ENCODE data around the gene ABRACL.
"Not testable (repeated sequence)": the region's sequence is repeated elsewhere in the genome, so short reads cannot be mapped to it uniquely, and the experiment has no call there.

Gene ABRACL, protein sequence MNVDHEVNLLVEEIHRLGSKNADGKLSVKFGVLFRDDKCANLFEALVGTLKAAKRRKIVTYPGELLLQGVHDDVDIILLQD

DNA sequence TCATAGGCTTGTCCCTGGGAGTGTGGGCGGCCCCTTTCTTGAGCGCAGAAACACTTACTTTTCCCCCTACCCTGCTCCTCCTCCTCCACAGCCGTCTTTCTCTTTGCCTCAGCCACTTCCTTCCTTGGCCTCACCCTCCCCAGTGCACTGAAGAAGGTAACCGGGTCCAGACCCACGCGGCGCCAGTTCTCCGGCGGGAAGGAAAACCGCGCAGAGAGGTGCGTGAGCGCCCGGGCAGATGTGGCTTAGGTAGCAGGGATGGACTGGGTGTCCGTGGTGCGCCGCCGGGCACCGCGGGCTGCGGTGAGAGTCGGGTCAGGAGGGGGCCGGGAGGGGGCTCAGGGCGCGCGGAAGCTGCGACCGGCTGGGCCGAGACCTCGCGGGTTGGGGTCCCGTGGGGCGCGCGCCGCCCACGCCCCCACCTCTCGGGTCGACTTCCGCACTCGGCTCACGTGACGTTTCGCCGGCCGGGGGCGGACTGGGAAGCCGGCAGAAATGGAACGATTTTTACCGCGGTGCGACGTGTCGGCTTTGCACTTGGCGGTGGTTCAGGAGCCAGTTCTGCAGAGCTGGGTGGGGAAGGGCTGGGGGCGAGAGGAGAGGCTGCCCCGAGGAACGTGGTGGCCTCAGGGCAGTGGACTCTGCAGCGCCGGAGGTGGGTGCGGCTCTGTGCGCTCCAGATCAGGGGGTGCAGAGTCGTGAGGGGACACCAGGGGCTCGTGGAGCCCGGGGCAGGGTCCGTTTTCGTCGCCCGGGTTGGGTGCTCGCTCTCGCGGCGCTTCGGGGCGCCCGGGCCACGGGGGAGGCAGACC is at the start of gene ABRACL:
Gene ABRACL, plus strand, starts transcription at position 88 of the 812 bp plus-strand sequence. CDS start 5,416 bp downstream, outside the sequence.
- DNase-seq = peak; percentile 71

DNA sequence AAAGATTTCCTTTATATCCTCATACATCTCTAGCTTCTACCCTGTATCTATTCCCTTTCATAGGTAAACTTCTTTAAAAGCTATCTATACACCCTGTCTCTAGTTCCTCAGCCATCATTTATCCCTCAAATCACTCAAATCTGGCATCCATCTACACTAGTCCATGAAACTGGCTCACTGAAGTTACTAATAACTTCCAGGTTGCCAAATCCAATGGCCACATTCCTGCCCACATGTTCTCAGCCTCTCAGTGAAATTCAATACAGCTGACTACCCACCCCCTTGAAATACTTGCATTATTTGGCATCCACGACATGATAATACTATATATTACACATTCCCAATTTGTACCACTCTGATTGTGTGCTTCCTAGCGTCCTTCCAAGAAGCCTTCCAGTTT is 49.2 kb upstream of the ABRACL start:
- no peak for DNase-seq

DNA sequence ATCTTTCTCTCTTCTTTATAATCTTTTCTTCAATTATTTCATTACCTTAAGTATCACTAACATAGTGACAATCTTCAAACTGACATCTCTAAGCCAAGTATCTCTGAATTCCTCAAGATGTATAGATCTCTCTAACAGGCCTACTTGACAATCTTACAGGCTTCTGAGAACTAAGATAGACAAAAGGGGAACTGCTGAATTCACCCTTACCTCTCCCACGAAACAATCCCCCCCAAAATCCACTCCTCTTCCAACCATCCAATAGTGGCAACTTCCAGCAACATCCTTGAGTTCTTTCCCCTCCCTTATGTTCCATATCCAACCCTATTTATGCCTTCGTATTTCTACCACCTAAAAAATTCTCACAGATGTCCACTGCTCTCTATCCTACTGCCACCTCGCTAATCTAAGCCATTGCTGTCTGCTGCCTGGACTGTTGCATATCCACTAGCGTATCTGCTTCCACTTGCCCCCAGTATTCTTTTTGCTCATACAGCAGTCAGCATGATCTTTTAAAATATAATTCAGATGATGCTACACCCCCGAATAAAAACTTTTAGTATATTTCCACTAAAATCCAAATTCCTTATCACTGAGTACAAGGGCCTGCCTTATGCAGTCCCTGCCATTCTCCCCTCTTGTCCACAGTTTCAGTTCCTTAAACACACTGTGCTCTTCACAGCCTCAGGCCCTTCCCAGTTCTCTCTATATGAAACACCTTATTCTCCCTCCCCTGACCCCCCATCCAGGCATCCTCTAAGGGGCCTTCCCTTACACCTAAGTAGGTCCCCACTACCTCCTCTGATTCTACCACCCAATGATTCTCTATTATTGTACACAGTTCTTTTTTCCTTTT is 48.5 kb upstream of the ABRACL start:
- DNase-seq = no peak

DNA sequence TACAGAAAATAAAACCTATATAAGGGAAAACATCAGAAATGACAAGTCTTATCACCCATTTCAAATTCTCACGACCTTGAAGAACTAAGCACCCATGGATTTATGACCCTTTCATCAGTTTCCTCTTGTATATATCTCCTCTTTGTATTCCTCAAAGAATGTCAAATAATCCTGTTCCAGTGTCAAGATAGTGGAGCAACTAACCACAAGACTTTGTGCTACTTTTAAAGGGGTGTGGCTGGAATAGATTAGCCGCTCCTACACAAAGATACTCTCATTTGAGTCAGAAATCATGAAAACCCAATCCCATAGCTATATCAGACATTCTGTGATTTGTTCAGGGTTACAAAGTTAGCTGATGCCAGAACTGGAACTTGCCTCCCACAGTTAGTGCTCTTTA is 47.1 kb upstream of the ABRACL start:
- no peak for DNase-seq

DNA sequence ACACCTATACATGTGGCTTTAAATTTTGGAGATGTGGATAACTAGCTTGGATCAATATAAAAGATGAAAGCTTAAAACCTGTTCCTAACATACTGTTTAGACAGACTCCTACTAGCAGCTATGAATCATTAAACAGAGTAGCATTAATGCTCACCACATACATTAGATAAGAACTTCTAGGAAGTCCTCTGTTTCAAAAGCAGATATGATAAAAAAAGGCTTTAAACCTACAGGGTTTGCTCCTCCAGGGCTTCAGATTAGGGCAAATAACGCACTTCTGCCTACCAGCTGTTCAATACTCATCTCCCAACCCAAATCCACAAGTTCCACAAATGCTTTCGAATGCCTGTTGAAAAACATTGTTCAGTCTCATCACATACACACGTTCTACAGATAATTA is 42.0 kb upstream of the ABRACL start:
- DNase-seq = no peak

DNA sequence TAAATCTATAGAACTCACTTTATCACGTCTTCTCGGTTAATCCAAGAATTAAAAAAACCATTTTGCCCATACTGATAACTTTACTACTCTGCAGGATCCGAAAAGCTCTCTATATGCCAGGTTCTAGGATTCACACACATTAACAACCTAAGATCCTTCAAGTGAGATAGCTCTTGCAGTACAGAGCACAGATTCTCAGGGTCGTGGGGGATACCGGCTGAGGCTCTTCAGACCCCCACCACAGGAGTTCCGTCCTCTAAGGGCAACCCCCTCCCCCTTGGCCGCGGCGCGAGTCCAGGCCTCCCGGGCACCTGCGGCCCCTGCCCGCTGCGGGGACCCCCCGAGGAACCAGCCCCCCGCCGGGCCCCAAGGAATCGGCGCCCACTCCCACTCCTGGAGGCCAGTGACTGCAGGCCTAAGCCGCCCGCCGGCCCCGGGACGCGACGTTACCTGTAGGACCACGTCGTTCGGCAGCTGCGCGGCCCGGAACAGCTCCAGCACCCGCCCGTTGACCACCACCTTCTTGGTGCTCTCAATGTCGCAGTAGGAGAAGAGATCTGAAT is 41.4 kb upstream of the ABRACL start:
- no peak for DNase-seq

DNA sequence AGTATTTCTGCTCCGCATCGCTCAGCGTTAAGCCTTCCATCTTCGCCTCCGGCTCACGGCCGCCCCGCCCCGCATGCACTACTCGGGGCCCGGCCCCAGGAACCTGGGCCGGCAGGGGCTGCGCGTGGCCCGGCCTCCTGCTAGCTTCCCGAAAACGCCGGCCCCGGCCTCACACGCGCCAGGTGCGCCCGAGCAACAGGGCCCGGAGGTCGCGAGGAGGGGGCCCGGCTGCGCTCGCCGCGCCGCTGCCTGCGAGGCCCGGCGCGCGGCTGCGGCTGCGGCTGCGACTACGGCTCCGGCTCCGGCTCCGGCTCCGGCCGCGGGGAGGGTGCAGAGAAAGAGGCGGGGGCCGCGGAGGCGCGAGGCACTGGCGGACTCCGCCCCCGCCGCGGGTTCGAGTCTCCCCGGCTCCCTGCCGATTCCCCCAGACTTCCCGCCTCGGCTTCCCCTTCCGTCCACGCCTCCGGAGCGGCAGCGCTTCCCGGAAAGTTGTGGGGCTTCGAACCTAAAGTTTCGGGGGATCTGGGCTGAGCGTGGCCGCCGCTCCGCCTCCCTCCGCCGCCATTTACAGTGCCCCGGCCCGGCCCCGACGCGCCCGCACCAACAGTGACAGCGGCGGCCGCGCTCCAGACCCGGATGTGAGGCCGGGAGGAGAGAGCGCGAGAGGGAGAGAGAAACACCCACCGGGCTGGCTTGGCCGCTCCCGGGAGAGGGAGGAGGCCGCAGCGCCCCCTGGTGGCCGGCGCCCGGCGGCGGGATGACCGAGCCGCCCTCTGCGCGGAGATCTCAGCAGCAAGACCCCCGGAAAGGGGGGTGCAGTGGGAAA is 40.7 kb upstream of the ABRACL start, which contains the start of gene REPS1:
Gene REPS1, minus strand, starts transcription at position 611 of the 826 bp plus-strand sequence. Its CDS starts 571 bp downstream, at position 40.
- DNase-seq = peak; percentile 96

DNA sequence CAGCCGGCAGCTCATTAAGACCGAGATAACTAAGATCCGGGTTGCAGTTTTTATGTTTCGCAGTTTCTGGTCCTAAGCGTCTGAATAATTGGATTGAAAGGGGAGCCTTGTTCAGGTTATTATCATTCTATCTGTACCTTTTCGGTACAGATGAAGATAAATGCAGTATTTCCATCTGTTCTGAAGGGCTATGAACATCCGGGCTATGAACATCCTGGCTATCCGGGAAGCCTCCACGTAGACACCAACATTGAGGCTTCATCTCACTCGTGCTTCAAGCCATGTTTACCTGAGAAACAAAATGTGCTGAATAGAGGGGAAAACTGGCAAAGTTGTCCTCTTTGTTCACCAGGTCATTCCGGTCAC is 40.1 kb upstream of the ABRACL start:
- DNase-seq = no peak

DNA sequence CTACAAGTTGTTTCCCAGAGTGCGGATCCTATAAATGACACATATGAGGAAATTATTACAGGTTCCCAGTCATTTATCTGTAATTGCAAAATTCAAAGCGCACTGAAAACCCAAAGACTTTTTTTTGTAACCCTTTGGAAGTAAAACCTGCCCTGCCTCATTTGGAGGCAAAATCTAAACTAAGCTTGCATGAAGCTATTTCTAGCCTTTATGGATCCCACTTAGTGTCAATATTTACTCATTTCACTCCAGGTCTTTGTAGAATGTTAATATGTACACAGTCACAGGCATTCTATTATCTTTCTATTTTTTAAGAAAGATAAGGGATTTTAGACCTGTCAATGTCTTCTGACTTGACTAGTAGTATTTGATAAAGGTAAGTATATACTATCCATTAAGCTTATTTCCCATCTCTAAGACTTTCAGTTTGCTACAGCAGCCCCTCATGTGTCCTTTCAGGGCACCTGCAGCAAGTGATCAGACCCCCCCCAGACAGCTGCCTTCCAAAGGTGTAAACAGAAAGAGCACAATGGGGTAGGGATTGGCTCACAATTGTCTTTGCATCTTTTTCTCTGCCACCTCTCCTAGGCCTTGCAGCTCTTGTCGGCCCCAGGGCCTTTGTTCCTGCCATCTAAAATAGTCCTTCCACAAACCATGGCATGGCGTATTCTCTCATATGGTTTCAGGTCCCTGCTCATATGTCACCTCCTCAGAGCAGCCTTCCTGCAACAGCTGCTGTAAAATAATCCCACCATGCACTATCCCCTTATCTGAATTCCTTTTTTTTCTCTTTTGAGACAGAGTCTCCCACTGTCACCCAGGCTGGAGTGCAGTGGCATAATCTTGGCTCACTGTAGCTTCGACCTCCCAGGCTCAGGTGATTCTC is 39.2 kb upstream of the ABRACL start:
- no peak for DNase-seq

DNA sequence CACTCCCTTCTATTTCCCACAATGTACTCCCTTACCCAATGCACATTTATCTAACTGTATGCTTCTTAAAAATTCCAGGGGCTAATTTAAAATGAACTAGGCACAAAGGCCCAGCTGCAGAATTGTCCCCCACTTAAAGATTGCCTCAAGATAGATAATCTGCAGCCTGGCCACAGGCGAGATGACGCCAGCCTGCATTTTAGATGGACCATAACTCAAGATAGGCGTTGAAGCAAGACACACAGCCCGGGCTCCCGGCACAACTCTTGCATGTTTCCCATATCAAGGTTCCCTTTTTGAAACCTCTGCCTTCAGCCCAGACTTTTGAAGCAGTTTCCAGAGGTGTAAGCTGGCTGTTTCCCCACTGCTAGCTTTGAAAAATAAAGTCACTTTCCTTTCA is 37.3 kb upstream of the ABRACL start:
- no peak for DNase-seq

DNA sequence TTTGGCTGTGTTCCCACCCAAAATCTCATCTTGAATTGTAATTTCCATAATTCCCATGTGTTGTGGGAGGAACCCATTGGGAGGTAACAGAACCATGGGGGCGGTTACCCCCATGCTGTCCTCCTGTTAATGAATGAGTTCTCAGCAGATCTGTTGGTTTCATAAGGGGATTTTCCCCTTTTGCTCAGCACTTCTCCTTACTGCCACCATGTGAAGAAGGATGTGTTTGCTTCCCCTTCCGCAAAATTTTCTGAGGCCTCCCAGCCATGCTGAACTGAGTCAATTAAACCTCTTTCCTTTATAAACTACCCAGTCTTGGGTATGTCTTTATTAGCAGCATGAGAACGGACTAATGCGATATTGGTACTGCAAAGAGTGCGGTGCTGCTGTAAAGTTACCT is 35.6 kb upstream of the ABRACL start:
- DNase-seq = not testable (repeated sequence)

DNA sequence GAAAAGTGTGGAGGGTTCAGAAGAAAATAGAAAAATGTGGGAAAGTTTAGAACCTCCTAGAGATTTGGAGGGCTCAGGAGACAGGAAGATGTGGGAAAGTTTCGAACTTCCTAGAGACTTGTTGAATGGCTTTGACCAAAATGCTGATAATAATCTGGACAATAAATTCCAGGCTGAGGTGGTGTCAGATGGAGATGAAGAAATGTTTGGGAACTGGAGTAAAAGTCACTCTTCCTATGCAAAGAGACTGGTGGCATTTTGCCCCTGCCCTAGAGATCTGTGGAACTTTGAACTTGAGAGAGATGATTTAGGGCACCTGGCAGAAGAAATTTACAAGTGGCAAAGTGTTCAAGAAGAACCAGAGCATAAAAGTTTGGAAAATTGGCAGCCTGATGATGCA is 35.1 kb upstream of the ABRACL start:
- DNase-seq = not testable (repeated sequence)

DNA sequence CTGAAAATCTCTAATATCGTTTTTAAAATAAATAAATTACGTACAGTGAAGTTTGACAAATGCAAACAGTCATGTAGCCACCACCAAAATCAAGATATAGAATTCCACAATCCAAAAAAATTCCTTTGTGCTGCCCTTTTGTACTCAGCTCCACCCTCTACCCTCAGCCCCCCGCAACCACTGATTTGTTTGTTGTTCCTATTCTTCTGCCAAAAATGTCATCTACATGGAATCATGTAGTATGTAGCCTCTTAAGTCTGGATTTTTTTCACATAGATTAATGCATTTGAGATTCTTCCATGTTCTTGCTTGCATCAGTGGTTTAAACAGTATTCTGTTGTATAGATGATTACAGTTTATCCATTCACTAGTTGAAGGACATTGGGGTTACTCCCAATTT is 32.0 kb upstream of the ABRACL start:
- DNase-seq = no peak

DNA sequence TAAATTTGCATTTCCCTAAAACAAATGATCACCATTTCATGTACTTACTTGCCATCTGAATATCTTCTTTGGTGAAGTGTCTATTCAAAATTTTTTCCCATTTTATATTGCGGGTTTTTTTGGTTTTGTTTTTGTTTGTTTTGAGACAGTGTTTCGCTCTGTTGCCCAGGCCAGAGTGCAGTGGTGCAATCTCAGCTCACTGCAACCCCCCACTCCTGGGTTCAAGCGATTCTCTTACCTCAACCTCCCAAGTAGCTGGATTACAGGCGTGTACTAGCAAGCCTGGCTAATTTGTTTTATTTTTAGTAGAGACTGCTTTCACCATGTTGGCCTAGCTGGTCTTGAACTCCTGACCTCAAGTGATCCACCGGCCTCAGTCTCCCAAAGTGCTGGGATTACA is 31.4 kb upstream of the ABRACL start:
- DNase-seq = no peak

DNA sequence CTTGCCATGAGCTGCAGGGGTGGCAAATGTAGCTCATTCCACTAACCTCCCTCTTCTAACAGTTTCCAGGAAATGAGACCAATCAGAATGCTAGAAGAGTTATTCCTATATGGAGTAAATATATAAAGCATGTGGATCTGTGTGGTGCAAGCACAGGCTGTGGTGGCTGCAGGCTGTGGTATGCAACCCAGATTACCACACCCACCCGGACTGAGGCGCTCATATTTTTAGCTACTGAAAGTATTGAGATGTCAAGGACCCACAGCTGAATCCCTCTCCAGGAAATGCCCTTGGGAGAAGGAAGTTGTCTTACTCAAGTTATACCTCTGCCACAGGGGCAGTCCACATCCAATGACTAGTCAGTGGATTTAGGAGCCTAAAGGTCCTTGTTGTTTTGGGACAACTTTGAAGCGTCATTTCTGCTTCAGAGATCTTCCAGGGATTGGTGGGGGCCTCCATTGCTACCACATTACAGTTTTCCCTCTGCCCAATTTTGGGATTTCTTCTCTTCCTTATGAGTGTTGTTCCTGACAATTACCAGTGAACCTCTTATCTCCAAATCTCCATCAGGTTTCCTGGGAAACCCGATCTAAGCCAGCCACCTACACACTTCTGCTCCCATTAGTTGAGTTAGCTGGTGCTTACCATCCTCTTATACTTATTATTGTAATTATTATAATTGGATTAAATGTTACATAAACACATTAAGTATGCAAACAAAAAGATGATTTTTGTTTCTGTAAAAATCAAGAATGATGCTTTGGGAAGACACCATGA is 28.4 kb upstream of the ABRACL start:
- no peak for DNase-seq

DNA sequence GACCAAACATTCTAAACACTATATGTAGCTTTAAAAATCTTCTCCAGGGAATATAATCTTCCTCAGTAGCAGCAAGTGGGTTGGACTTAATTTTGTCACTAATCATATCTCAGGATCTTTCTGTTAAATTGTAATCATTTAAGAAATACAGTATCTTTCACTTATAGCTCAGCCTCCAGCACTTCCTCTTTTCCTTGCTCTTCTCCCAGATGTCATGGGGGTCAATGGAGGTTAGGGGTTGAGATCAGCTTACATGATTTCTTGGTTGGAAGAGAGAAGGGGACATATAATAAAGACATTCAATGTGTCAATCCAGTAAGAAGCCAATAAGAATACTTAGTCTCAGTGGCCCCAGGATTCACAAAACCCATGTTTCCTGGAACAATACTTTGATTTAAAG is 24.8 kb upstream of the ABRACL start:
- no peak for DNase-seq

DNA sequence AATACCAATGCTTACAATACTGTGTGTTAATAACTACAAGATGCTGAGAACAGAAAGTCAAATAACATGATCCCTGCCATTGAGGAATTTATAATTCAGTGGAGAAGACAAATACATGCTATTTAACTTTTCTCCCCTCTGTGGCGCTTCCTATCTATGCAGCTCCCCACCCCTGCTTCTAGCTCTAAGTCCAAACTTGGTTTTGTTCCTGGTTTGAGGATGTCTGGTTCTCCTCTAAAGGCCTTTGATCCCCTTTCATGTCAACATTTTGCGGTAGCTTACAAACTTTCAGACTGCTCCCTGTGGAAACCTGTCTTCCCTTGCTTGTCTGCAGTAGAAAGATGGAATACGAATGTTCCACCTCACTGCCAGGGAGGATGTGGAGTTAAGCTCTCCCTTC is 22.1 kb upstream of the ABRACL start:
- no peak for DNase-seq

DNA sequence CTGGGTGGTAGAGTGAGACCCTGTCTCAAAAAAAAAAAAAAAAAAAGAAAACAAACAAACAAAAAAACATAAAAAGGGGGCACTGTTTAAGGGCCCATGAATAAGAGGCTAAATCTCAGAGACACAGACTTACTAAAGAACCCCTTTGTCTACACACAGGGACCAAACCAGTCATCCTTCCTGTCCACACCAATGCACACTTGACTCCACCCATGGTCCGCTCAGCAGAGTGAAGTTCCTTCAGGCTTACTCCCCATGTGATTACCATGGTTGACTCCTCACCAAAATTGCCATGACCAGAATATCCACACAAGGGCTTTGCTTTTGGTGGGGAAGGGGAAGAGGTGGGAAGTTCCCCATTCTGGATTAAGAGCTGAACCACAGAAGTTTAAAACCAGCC is 21.1 kb upstream of the ABRACL start:
- DNase-seq = no peak

DNA sequence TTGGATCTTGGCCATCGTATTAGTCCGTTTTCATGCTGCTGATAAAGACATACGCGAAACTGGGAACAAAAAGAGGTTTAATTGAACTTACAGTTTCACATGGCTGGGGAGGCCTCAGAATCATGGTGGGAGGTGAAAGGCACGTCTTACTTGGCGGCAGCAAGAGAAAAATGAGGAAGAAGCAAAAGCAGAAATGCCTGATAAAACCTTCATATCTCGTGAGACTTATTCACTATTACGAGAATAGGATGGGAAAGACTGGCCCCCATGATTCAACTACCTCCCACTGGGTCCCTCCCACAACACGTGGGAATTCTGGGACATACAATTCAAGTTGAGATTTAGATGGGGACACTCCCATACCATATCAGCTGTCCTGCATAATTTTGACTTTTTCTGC is 20.4 kb upstream of the ABRACL start:
- DNase-seq = no peak

DNA sequence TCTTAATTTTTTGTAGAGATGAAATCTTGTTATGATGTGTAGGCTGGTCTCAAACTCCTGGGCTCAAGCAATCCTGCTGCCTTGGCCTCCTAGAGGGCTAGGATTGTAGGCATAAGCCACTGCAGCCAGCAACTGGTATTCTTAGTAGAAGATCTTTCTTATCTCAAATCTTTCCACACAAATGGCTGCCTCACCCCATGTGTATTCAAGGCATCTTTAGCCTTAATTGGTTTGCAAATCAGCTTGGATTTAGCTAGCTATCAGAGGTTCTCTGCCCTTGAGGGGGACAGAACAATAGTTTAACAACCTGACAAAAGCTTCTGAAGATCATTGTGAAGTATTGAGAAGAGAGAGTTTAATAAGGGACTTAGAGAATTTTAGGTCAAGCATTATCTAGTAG is 17.9 kb upstream of the ABRACL start:
- DNase-seq = no peak

DNA sequence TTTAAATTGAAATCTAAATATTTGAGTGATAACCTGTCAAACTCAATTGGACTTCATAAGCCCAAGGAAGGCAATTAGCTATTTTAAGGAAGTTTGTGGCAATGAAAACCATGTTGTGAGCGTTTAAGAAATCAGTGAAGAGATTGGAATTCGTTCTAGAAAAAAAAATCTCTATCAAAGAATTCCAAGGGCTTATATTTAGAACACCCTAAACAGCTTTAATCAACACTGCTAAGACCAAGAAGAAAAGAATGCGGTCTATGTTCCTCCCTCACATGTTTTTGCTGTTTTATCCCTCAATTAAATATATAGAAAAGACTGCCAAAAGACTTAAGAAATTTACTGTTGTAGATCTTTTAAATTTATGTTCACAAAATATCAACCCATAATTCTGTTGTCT is 16.6 kb upstream of the ABRACL start:
- DNase-seq = no peak
